H1 (cell line): ENCODE measurements around the gene ZNF407. TPM values are rescaled to one million over a fixed set of nuclear protein-coding genes. Genes with fewer than 3 reads are reported as not detected.

Experiments used
- CTCF ChIA-PET: fragments of 300-600 bp; sonication (Branson Sonifier 250); formaldehyde crosslinking; loops from one replicate; lab custom pipeline; 2021; ENCODE audit not compliant: partially characterized antibody; lab: Charles Lee
- POLR2A ChIA-PET: fragments of 300-600 bp; sonication (Branson Sonifier 250); formaldehyde crosslinking; loops from one replicate; lab custom pipeline; 2021; ENCODE audit warnings: inconsistent platforms; ENCODE audit not compliant: partially characterized antibody; lab: Charles Lee
- DNase-seq, 2 experiments: peaks; one replicate each; pipeline versions ENCODE4 v3.0.0 to v3.0.0-alpha.2; 2010 to 2022; ENCODE audit warnings: low spot score in 2 of 2, low read depth in 1 of 2, mixed read lengths in 1 of 2
- FAIRE-seq: peaks from 2 replicates; lab custom pipeline; 2011; peaks lifted over from hg19 to GRCh38; lab: Jason Lieb, UNC
- H2AFZ ChIP-seq: 2 replicates; pipeline ENCODE4 v1.8.1; 2012; ENCODE audit warnings: low read length, inconsistent platforms
- H2AK5ac ChIP-seq: 2 replicates; pipeline ENCODE4 v1.6.1; 2013; ENCODE audit warnings: low read depth, low read length
- H2BK120ac ChIP-seq: replicated peaks from 2 replicates; pipeline ENCODE3; 2013; ENCODE audit warnings: low read depth, low read length, inconsistent platforms
- H2BK12ac ChIP-seq: 2 replicates; pipeline ENCODE4 v1.6.1; 2013; ENCODE audit warnings: low read depth, low read length
- H2BK15ac ChIP-seq: 2 replicates; pipeline ENCODE4 v1.6.1; 2013; ENCODE audit warnings: low read length
- H2BK20ac ChIP-seq: 2 replicates; pipeline ENCODE4 v1.6.1; 2013; ENCODE audit warnings: low read length
- H2BK5ac ChIP-seq: 2 replicates; pipeline ENCODE4 v1.6.1; 2013; ENCODE audit warnings: low read depth, low read length
- H3K14ac ChIP-seq: 2 replicates; pipeline ENCODE4 v1.6.1; 2013; ENCODE audit warnings: inconsistent platforms; ENCODE audit not compliant: insufficient read length
- H3K18ac ChIP-seq: 2 replicates; pipeline ENCODE4 v1.6.1; 2013; ENCODE audit warnings: low read length; ENCODE audit errors: extremely low read depth
- H3K23ac ChIP-seq: 2 replicates; pipeline ENCODE4 v1.6.1; 2013; ENCODE audit warnings: inconsistent platforms; ENCODE audit not compliant: insufficient read length
- H3K23me2 ChIP-seq: 2 replicates; pipeline ENCODE4 v1.6.1; 2013; ENCODE audit warnings: low read depth, low read length
- H3K27ac ChIP-seq: 2 replicates; pipeline ENCODE4 v1.6.1; 2011; ENCODE audit warnings: low read depth, low read length, inconsistent platforms
- H3K27me3 ChIP-seq, 4 experiments: replicated peaks in 1 of 4; 1 replicate in 1 of 4; 2 replicates in 3 of 4; pipeline versions ENCODE4 v1.6.1 to v1.8.1; 2011 to 2013; ENCODE audit warnings: low read length in 3 of 4, mild to moderate bottlenecking in 3 of 4, inconsistent platforms in 2 of 4, mixed read lengths in 2 of 4, moderate library complexity in 1 of 4; ENCODE audit not compliant: control insufficient read depth in 3 of 4, insufficient read depth in 3 of 4; ENCODE audit errors: extremely low read depth in 1 of 4
- H3K36me3 ChIP-seq, 4 experiments: 2 replicates each; pipeline versions ENCODE4 v1.6.1 to v1.8.1; 2011 to 2013; ENCODE audit warnings: mild to moderate bottlenecking in 4 of 4, low read length in 3 of 4, moderate library complexity in 2 of 4, control low read depth in 1 of 4, inconsistent platforms in 1 of 4; ENCODE audit not compliant: insufficient read depth in 4 of 4, control insufficient read depth in 2 of 4
- H3K4ac ChIP-seq: replicated peaks from 2 replicates; pipeline ENCODE3; 2013; ENCODE audit warnings: low read length, low read depth, mixed read lengths, inconsistent platforms; ENCODE audit not compliant: insufficient read length
- H3K4me1 ChIP-seq, 4 experiments: replicated peaks in 1 of 4; 1 replicate in 1 of 4; 2 replicates in 3 of 4; pipeline versions ENCODE4 v1.6.1 to v1.8.1; 2011 to 2013; ENCODE audit warnings: low read length in 3 of 4, inconsistent platforms in 2 of 4, mixed read lengths in 1 of 4; ENCODE audit not compliant: insufficient read depth in 4 of 4, control insufficient read depth in 3 of 4
- H3K4me2 ChIP-seq, 2 experiments: 2 replicates each; pipeline versions ENCODE4 v1.6.1 to v1.8.1; 2011 to 2013; ENCODE audit warnings: low read depth in 2 of 2, low read length in 2 of 2, control low read depth in 1 of 2, inconsistent platforms in 1 of 2, mild to moderate bottlenecking in 1 of 2; ENCODE audit not compliant: insufficient read depth in 1 of 2
- H3K4me3 ChIP-seq, 4 experiments: fragments of 200-600, 300-600 bp in 1 of 4; sonication (generic), shearing (Covaris generic), sonication (Bioruptor Twin) in 1 of 4; 2 replicates each; pipeline versions ENCODE4 v1.5.1 to v1.8.1; 2011 to 2016; ENCODE audit warnings: low read length in 4 of 4, low read depth in 3 of 4, control low read depth in 2 of 4, inconsistent platforms in 2 of 4, mild to moderate bottlenecking in 2 of 4, mixed read lengths in 1 of 4, moderate library complexity in 1 of 4; ENCODE audit not compliant: insufficient read depth in 2 of 4; ENCODE audit errors: extremely low read depth in 1 of 4
- H3K56ac ChIP-seq: replicated peaks from 2 replicates; pipeline ENCODE3; 2013; ENCODE audit warnings: low read depth, mild to moderate bottlenecking, mixed read lengths, low read length, inconsistent platforms; ENCODE audit not compliant: insufficient read length
- H3K79me1 ChIP-seq: 2 replicates; pipeline ENCODE4 v1.6.1; 2013; ENCODE audit warnings: low read depth, low read length, control low read depth
- H3K79me2 ChIP-seq, 2 experiments: 2 replicates each; pipeline versions ENCODE4 v1.6.1 to v1.8.1; 2012 to 2013; ENCODE audit warnings: low read length in 2 of 2, mild to moderate bottlenecking in 2 of 2, inconsistent platforms in 1 of 2; ENCODE audit not compliant: insufficient read depth in 2 of 2, control insufficient read depth in 1 of 2
- H3K9ac ChIP-seq, 4 experiments: replicated peaks in 1 of 4; 1 replicate in 1 of 4; 2 replicates in 3 of 4; pipeline versions ENCODE4 v1.6.1 to v1.8.1; 2011 to 2013; ENCODE audit warnings: low read depth in 3 of 4, low read length in 3 of 4, control low read depth in 2 of 4, mild to moderate bottlenecking in 2 of 4, moderate library complexity in 2 of 4, inconsistent platforms in 1 of 4; ENCODE audit errors: extremely low read depth in 1 of 4
- H3K9me3 ChIP-seq, 2 experiments: 2 replicates each; pipeline versions ENCODE4 v1.6.1 to v1.8.1; 2012 to 2013; ENCODE audit warnings: mild to moderate bottlenecking in 2 of 2, moderate library complexity in 2 of 2, control low read depth in 1 of 2, inconsistent platforms in 1 of 2, low read depth in 1 of 2, low read length in 1 of 2, mixed read lengths in 1 of 2; ENCODE audit not compliant: insufficient read depth in 2 of 2
- H4K20me1 ChIP-seq, 2 experiments: replicated peaks in 1 of 2; 2 replicates each; pipeline versions ENCODE3 to v1.8.1; 2011 to 2013; ENCODE audit warnings: inconsistent platforms in 2 of 2, low read length in 2 of 2, mild to moderate bottlenecking in 1 of 2; ENCODE audit not compliant: insufficient read depth in 2 of 2, control insufficient read depth in 1 of 2
- H4K5ac ChIP-seq: 2 replicates; pipeline ENCODE4 v1.6.1; 2013; ENCODE audit warnings: low read length, low read depth, mixed read lengths, inconsistent platforms; ENCODE audit not compliant: insufficient read length
- H4K8ac ChIP-seq: 2 replicates; pipeline ENCODE4 v1.8.0; 2013; ENCODE audit warnings: mild to moderate bottlenecking, moderate library complexity, low read length, inconsistent platforms; ENCODE audit not compliant: insufficient read depth; ENCODE audit errors: extremely low read depth
- H4K91ac ChIP-seq: replicated peaks from 2 replicates; pipeline ENCODE3; 2013; ENCODE audit warnings: low read length, mixed read lengths, inconsistent platforms; ENCODE audit not compliant: insufficient read length
- BCL11A ChIP-seq, 2 experiments: IDR thresholded peaks; one replicate each; pipeline ENCODE4 v1.6.1; 2011; ENCODE audit warnings: low read depth in 2 of 2, low read length in 2 of 2, mild to moderate bottlenecking in 2 of 2
- CHD2 ChIP-seq: IDR thresholded peaks from 2 replicates; pipeline ENCODE4 v1.6.1; 2012; ENCODE audit warnings: low read length, improper control_type of control experiment
- EZH2 ChIP-seq: fragments of 200-600 bp; sonication (generic); IDR thresholded peaks from 2 replicates; pipeline ENCODE4 v1.7.1; 2012; ENCODE audit warnings: low read depth, mild to moderate bottlenecking, moderate library complexity, low read length, inconsistent platforms; ENCODE audit not compliant: severe bottlenecking
- HDAC6 ChIP-seq: IDR thresholded peaks from one replicate; pipeline ENCODE4 v1.7.1; 2012; ENCODE audit warnings: low read depth, mild to moderate bottlenecking, inconsistent platforms, low read length, moderate library complexity
- KDM5A ChIP-seq: fragments of 200-600 bp; IDR thresholded peaks from 2 replicates; pipeline ENCODE4 v1.7.1; 2012; ENCODE audit warnings: mild to moderate bottlenecking, low read length, inconsistent platforms, mixed read lengths
- RAD21 ChIP-seq, 2 experiments: IDR thresholded peaks in 1 of 2; conservative IDR thresholded peaks in 1 of 2; 2 replicates each; pipeline ENCODE4 v1.6.1; 2011; ENCODE audit warnings: low read depth in 2 of 2, low read length in 2 of 2, improper control_type of control experiment in 1 of 2, inconsistent platforms in 1 of 2, mild to moderate bottlenecking in 1 of 2, moderate library complexity in 1 of 2
- RNF2 ChIP-seq: fragments of 200-900, 300-1000 bp; sonication (generic); IDR thresholded peaks from 2 replicates; pipeline ENCODE4 v1.7.1; 2016; ENCODE audit warnings: borderline replicate concordance, low read depth, mild to moderate bottlenecking, antibody characterized with exemption, low read length; ENCODE audit not compliant: poor library complexity, severe bottlenecking; ENCODE audit errors: missing control alignments
- SRF ChIP-seq: IDR thresholded peaks from 2 replicates; pipeline ENCODE4 v1.6.1; 2011; ENCODE audit warnings: mild to moderate bottlenecking, low read depth, low read length, moderate library complexity
- SUZ12 ChIP-seq: fragments of 200-600 bp; sonication (generic); IDR thresholded peaks from 2 replicates; pipeline ENCODE4 v1.6.1; 2012; ENCODE audit warnings: mild to moderate bottlenecking, inconsistent platforms, low read length, moderate library complexity, mixed read lengths
- TAF7 ChIP-seq: optimal IDR thresholded peaks from 2 replicates; pipeline ENCODE3; 2011; ENCODE audit warnings: low read depth, mild to moderate bottlenecking, inconsistent platforms, low read length, moderate library complexity, borderline replicate concordance
- WGBS, 2 experiments: shearing (Covaris generic) in 1 of 2; methylation state at CpG; one replicate each; pipeline versions ENCODE4 v1.1.6 to v1.1.7; 2013 to 2015; ENCODE audit warnings: low lambda C conversion rate in 2 of 2, mixed read lengths in 2 of 2, inconsistent platforms in 1 of 2, low coverage in 1 of 2, missing lambda C conversion rate in 1 of 2; ENCODE audit not compliant: insufficient replicate concordance in 2 of 2, insufficient coverage in 1 of 2, insufficient read length in 1 of 2; ENCODE audit errors: extremely low coverage in 1 of 2, missing lambda C conversion rate in 1 of 2; 5-methylcytosine and 5-hydroxymethylcytosine counted together
- polyA plus RNA-seq, 7 experiments: library from polyadenylated mRNA; depleted of rRNA in 3 of 7; stranded (reverse) in 5 of 7; unstranded in 2 of 7; fragments of >200 nt in 5 of 7; fragments of 200-250 nt in 2 of 7; gene quantifications; 1 replicate in 5 of 7; 2 replicates in 1 of 7; 4 replicates in 1 of 7; pipeline versions ENCODE4 v1.2.1 to v1.2.3, GENCODE V29; 2011 to 2013; ENCODE audit warnings: missing spikeins in 2 of 7, mixed read lengths in 2 of 7
- total RNA-seq: library from RNA; stranded (reverse); fragmentation: NEBNext Ultra II Directional; extraction: Animal tissue kit (Norgen Biotek cat#: 25700); gene quantifications from 2 replicates; pipeline ENCODE4 v1.2.1, GENCODE V29; 2021
- TF ChIP-seq, protein P1 (sequence below): IDR thresholded peaks from 2 replicates; pipeline ENCODE4 v1.6.1; 2012; ENCODE audit warnings: inconsistent platforms

The ZNF407 gene
- total and polyA plus RNA-seq, 2 of the 8 experiments (the other 6 are each of a cell fraction or from before 2014, with no cell fraction given): 1.5 to 6.8 TPM

GRCh38 chr18:74831571-74832250 lies 234.0 kb downstream of the ZNF407 start:
- H3K23ac ChIP-seq: no peak overlapping the region
- CTCF ChIA-PET: interaction anchor here (3.3 kb wide), 1 partner anchor 12 kb away, joined by 17 read pairs; no protein-coding TSS in a partner anchor

More at GRCh38 chr18:74831571-74832250, 234.0 kb downstream of the ZNF407 start:
- Histone ChIP-seq H3K9me3 (no peaks in the 10 kb centered on the region), H3K4ac (no peak overlapping the region), H3K27me3 (no peaks in the 10 kb centered on the region), H3K56ac (no peak overlapping the region), H2BK20ac (no peak overlapping the region), H3K79me2 (no peaks in the 10 kb centered on the region), H2BK5ac (no peak overlapping the region), H2BK120ac (no peak overlapping the region), H2AK5ac (no peak overlapping the region), H3K79me1 (no peaks in the 10 kb centered on the region), H2BK15ac (no peak overlapping the region), H3K4me3 (no peak overlapping the region), H4K91ac (no peak overlapping the region), H2AFZ (no peak overlapping the region), H4K8ac (no peak overlapping the region), H4K20me1 (no peaks in the 10 kb centered on the region), H3K27ac (no peak overlapping the region), H3K14ac (no peak overlapping the region), H3K36me3 (no peaks in the 10 kb centered on the region), H3K9ac (no peak overlapping the region), H3K23me2 (no peaks in the 10 kb centered on the region; the same call in 1 of the 2 replicates), H3K4me2 (no peak overlapping the region), H3K4me1 (peaks cover 0 to 5% (median 2%) of the 10 kb centered on the region in 4 experiments; a peak in 4 of 7 replicates), H2BK12ac (no peak overlapping the region), H3K18ac (no peak overlapping the region), H4K5ac (no peak overlapping the region)
- POLR2A ChIA-PET: no interaction called here
- 85% methylated on average over 13 of the region's 13 CpGs; no CpG with 5 or more reads in 1 of the 2 experiments for WGBS, 2 experiments
- TF ChIP-seq, protein P1, sequence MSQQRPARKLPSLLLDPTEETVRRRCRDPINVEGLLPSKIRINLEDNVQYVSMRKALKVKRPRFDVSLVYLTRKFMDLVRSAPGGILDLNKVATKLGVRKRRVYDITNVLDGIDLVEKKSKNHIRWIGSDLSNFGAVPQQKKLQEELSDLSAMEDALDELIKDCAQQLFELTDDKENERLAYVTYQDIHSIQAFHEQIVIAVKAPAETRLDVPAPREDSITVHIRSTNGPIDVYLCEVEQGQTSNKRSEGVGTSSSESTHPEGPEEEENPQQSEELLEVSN: no peak
- TF ChIP-seq TAF7: no peak
- no peak for TF ChIP-seq SUZ12
- TF ChIP-seq SRF: no peak
- no peak for TF ChIP-seq BCL11A (IDR thresholded peaks at IDR 0.05; ENCODE audit: low read depth in 2 of 2, low read length in 2 of 2)
- TF ChIP-seq RNF2: no peak
- TF ChIP-seq EZH2: no peak
- no peak for TF ChIP-seq HDAC6
- no peak for TF ChIP-seq CHD2
- TF ChIP-seq KDM5A: no peak
- no peak for TF ChIP-seq RAD21 (IDR thresholded peaks at IDR 0.05 in 1 of 2, conservative IDR thresholded peaks at IDR 0.05 in 1 of 2; ENCODE audit: low read depth in 2 of 2, low read length in 2 of 2)
- FAIRE-seq: no peak
- no peak for DNase-seq
